OCI-LY3 (cell line): ENCODE data around the gene ROBO2.

ENCODE experiments used
- CTCF ChIP-seq: fragments of 200-600, 300-600 bp; sonication (generic); IDR thresholded peaks from 2 replicates; pipeline ENCODE4 v1.5.1; 2014; ENCODE audit warnings: antibody characterized with exemption, low read length, low read depth
- EZH2phosphoT487 ChIP-seq: fragments of 200-600 bp; shearing (Covaris generic); IDR thresholded peaks from 2 replicates; pipeline ENCODE4 v1.6.1; 2018; ENCODE audit warnings: antibody characterized with exemption, mixed run types, low read depth

GRCh38 chr3:77459926-77460325 is 420.0 kb downstream of the ROBO2 start:
- TF ChIP-seq CTCF (no peak), EZH2phosphoT487 (no peak)
